NCI-H2107 (cell line): Measurements from ENCODE around the gene CTNS.
"Not testable (repeated sequence)": the region's sequence is repeated elsewhere in the genome, so short reads cannot be mapped to it uniquely, and the experiment has no call there.

Source experiments
- DNase-seq: peaks from one replicate; lab custom pipeline; 2025; lab: John Stamatoyannopoulos, UW

Gene CTNS

GRCh38 chr17:3688027-3688553, 51.5 kb downstream of the CTNS start:
- DNase-seq: no peak

DNA sequence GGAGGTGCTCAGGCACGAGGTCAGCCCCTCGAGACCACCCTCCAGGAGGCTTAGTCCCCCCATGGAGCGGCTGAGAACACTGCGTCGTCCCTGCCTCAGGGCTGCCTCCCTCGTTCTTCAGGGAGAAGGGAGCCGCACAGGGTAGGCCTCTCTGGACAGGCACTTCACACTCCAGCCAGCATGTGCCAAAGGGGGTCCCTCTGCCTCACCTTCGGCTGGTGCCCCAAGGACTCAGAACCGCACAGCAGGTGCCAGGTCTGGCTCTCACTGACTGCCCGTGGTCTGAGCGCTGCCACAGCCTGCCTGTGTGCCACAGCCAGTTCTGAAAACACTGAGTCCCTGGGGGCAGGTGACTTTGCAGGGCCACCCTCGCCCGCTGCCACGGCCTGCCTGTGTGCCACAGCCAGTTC, 52.3 kb downstream of the CTNS start:
- no peak for DNase-seq

DNA sequence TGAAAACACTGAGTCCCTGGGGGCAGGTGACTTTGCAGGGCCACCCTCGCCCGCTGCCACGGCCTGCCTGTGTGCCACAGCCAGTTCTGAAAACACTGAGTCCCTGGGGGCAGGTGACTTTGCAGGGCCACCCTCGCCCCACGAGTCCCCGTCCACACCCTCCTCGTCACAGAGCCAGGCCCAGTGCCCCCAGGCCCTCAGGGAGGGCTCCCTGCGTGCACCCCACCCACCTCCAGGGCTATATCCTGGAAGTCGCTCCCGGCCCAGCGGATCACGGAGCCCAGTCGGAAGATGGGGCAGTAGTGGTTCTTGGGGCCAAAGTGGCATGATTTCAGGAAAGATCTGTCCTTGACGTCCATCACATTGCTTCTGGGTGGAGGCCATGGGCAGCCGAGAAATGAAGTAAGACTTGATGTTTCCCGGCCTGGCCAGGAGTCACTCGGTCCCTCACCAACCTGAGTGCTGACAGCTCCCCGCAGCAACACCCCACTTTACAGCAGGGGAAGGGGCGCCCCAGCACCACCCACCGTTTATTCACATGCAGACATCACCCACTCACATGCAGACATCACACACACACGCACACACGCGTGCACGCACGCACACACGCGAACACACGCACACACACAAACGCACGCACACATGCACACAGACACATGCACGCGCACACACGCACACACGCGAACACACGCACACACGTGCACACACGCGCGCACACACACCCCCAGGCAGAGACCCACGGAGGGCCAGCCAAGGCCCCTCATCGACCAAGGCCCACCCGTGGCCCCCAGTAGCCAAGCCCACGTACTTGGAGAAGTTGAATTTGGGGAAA, 52.9 kb downstream of the CTNS start:
- no peak for DNase-seq

GRCh38 chr17:3690094-3690715, 53.6 kb downstream of the CTNS start:
- DNase-seq: no peak

GRCh38 chr17:3691617-3692067, 55.1 kb downstream of the CTNS start:
- no peak for DNase-seq

DNA sequence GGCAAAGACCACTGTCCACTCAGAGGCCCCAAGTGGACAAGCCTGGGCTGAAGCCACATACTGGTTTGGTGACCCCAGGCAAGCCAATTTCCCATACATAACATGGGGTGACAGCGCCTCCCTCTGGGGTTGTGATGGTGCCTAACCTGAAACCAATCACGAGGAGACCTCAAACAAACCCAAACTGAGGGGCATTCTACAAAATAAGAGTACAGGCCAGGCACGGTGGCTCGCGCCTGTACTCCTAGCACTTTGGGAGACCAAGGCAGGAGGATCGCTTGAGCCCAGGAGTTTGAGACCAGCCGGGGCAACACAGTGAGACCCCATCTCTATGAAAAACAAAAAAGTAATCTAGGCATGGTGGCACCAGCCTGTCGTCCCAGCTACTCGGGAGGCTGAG, 55.8 kb downstream of the CTNS start:
- no peak for DNase-seq

GRCh38 chr17:3693141-3693540, 56.6 kb downstream of the CTNS start:
- DNase-seq: no peak

DNA sequence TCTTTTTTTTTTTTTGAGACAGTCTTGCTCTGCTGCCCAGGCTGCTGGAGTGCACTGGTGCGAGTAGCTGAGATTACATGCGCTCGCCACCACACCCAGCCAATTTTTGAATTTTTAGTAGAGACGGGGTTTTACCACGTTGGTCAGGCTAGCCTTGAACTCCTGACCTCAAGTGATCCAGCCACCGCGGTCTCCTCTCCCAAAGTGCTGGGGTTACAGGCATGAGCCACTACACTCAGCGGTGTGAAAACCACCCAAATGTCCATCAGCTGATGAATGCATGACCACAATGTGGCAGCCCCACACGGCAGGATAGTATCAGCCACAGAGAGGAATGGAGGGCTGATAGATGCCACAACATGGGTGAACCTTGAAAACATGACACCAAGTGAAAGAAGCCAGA, 57.3 kb downstream of the CTNS start:
- DNase-seq: no peak

DNA sequence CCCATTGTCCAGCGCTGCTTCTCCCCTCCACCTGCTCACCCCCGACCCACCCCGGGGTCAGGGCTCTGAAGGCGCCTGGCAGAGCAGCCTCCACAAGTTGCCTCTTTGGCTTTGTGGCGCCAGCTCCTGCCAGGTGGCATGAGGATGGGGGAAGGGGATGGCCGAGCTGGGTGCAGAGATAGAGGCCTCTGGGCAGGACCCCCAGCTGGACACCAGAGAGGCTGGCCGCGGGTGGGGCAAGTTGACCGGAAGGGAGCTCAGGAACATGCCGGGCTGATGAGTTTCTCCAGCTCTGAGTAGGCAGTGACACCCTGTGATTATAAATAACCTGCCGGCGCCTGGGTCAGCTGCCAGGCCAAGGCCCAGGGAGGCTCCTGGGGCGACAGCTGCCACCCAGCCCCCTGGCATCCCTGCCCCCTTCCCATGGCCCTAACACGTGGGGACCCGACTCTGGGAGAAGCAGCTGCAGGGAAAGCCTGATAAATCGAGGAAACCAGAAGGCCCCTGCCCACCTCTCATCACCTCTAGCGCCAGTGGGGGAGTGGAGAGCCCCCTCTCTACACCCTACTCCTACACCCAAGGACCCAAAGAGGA, 58.7 kb downstream of the CTNS start:
- DNase-seq: no peak

DNA sequence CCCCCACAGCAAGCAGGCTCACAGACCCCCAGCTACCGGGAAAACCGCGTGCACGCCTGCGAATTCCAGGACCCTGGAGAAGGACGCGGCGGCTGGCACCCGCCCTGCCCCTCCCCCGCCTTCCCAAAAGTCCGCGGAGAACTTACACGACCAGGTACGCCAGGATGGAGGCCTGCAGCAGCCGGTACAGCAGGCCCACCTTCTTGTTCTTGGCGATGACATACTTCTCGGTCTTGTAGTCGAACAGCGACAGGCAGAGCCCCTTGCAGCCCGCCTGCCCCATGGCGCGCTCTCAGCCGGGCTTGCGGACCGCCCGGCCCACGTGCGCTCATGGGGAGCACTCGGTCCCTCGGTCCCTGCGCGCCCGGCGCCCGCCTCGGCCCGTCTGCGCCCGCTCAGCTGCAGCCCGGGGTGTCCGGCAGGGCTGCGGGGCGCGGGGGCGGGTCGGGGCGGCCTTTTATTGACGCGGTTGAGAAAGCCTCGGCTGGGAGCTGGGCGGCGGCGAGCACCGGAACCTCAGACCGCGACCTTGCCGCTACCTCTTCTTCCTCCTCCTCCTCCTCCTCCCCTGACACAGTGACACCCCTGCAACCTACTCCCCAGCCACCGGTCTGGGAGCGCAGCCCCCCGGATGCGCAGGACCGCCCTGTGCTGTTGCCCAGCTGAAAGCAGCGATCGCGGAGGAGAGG, 59.3 kb downstream of the CTNS start, which contains the start of gene P2RX5:
Gene P2RX5, minus strand, starts transcription at position 433 of the 689 bp plus-strand sequence. Its CDS starts 150 bp downstream, at position 283.
- no peak for DNase-seq

DNA sequence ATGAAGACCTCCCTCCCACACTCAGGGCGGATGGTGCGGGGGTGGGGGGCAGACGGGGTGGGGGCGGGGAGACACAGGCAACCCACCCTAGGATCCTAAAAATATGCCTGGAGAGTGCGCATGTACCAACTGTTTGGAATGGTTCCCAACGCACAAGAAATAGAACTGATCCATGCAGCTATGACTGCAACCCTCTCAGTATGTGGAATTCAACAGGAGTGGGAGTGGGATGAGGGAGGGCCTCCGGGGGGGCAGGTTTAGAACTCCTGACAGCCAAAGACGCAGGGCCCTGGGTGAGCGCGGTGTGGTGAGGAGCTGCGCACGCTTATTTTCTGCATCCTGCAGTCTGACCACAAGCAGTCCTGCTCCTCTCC, 60.5 kb downstream of the CTNS start:
- DNase-seq: no peak

DNA sequence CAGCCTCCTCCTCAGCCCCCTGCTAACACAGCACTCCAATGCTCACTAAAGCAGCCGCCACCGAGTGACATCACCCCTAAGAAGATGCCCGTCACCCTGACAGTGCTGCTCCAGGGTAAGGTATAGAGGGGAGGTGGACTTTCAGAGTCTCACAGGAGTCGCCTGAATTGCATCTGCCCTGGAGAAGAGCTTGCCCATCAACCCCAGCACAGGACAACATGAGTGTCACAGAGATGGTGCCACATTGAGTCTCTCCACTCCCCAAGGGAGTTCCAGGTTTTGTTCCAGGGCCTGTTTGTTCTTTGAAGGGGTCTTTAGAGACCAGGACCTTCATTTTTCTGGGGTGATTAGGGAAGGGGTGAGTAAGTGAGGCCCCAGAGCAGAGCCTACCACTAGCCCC, 61.6 kb downstream of the CTNS start:
- DNase-seq: no peak

DNA sequence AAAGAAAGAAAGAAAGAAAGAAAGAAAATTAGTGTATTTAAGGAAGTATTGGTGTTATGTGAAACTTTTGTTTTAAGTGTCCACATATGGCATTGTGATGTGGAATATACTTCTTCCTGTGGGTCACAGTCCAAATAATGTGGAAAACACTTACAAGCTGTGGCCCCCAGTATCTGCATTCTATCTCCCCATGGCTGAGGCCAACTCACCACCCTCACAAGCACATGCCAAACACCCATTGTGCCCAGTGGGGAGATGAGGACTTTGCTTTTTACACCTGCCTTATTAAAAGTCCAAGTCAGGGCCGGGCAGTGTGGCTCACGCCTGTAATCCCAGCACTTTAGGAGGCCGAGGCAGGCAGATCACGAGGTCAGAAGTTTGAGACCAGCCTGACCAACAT, 63.4 kb downstream of the CTNS start:
- no peak for DNase-seq

GRCh38 chr17:3702041-3702539, 65.5 kb downstream of the CTNS start:
- not testable (repeated sequence) for DNase-seq

DNA sequence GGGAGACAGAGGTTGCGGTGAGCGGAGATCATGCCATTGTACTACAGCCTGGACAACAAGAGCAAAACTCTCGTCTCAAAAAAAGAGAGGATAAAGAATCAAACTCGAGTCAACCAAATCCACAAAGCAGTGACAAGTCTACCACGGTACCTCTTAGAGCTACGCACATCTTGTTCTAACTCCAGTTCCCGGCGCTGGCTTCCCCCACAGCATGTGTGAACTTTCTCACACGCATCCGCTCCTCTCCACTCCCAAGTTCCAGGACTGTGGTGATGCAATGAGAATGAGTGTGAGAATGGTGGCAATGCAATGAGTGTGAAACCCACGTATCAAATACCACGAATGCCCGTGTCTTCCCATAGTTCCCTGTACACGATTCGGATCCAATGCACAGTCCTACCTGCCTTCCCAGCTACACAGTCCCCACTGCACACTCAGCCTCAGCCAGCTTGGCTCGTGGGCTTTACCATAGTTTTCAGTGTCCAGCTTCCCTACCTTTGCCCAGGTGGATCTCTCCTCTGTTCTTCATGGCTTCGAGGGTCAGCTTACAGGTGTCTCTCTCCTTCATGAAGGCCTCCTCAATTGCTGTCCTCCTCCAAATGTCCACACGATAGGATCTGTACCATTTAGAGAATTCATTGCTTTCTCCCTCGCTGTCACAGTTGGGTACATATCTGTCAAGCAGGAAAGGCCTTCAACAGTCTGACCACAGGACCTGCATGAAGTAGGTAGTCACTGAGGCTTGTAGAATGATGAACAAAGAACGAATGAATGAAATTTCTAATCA, 68.6 kb downstream of the CTNS start:
- no peak for DNase-seq

DNA sequence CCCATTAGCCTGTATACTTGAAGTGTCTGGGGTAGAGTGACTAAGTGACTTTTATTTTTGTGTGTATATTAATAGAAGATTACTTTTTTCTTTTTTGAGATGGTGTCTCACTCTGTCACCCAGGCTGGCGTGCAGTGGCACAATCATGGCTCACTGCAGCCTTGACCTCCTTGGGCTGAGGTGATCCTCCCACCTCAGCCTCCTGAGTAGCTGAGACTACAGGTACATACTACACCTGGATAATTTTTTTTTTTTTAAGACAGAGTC, 69.1 kb downstream of the CTNS start:
- DNase-seq: not testable (repeated sequence)

GRCh38 chr17:3708366-3708765, 71.8 kb downstream of the CTNS start:
- no peak for DNase-seq

DNA sequence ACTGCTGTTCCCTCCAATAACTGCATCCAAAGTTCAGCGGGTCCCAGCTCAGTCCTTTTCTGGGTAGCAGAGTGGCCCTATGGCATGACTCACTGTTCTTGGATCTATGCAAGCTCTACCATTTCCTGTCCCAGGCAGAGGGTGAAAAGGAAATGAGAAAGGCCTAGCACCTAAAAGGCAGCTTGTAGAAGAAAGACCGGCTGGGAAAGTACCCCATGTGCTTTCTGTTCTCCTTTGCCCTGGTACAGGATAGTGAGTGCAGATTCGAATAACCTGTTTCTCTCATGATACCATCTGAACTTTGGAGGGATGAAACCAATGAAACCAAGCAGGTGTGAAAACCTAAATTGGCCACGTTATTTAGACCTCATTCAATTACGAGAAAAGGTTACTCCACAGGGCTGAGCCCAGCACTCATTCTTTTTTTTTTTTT, 74.4 kb downstream of the CTNS start:
- no peak for DNase-seq
